Panc1 (cell line): ENCODE measurements around the gene GRPEL2. TPM values are rescaled to one million over a fixed set of nuclear protein-coding genes. Genes with fewer than 3 reads are reported as not detected.

Experiments used
- ATAC-seq: fragments of 200-7000 bp; cut with Tn5 transposase; 2 replicates; pipeline ENCODE4 v1.9.1; 2020; ENCODE audit warnings: mild to moderate bottlenecking, moderate library complexity
- BruUV-seq: library from RNA; stranded (reverse); fragments of 400-500 nt; replicated peaks from 2 replicates; lab custom pipeline; 2021; lab: Mats Ljungman, UMichigan
- CTCF ChIA-PET: fragments of 300-600 bp; sonication (Branson Sonifier 250); formaldehyde crosslinking; loops from one replicate; lab custom pipeline; 2022; ENCODE audit warnings: antibody characterized with exemption; lab: Charles Lee
- POLR2A ChIA-PET: fragments of 300-600 bp; sonication (Branson Sonifier 250); formaldehyde crosslinking; loops from one replicate; lab custom pipeline; 2022; ENCODE audit warnings: antibody characterized with exemption; lab: Charles Lee
- DNase-seq: peaks from one replicate; pipeline ENCODE4 v3.0.0-alpha.2; 2010; ENCODE audit warnings: low read depth, low spot score
- H3K27ac ChIP-seq: 2 replicates; pipeline ENCODE4 v1.5.1; 2011; ENCODE audit warnings: mild to moderate bottlenecking, low read length, inconsistent platforms
- H3K27me3 ChIP-seq: fragments of 200-500 bp; sonication (Bioruptor generic); 2 replicates; pipeline ENCODE4 v1.6.0; 2014; ENCODE audit warnings: low read length, inconsistent platforms; ENCODE audit not compliant: control insufficient read depth, insufficient read depth
- H3K36me3 ChIP-seq: fragments of 200-500 bp; sonication (Bioruptor generic); 2 replicates; pipeline ENCODE4 v1.5.1; 2014; ENCODE audit warnings: inconsistent platforms, mild to moderate bottlenecking, low read length, moderate library complexity; ENCODE audit not compliant: control insufficient read depth, insufficient read depth
- H3K4me1 ChIP-seq: 2 replicates; pipeline ENCODE4 v1.5.1; 2011; ENCODE audit warnings: inconsistent platforms, mild to moderate bottlenecking, low read length, moderate library complexity; ENCODE audit not compliant: control insufficient read depth, insufficient read depth
- H3K4me3 ChIP-seq, 2 experiments: 2 replicates each; pipeline ENCODE4 v1.5.1; 2011 to 2012; ENCODE audit warnings: low read depth in 2 of 2, low read length in 2 of 2, mild to moderate bottlenecking in 2 of 2, inconsistent platforms in 1 of 2, moderate library complexity in 1 of 2
- H3K9me3 ChIP-seq: fragments of 200-500 bp; sonication (Bioruptor generic); 2 replicates; pipeline ENCODE4 v1.5.1; 2014; ENCODE audit warnings: low read depth, mild to moderate bottlenecking, inconsistent platforms, low read length, moderate library complexity; ENCODE audit not compliant: control insufficient read depth, insufficient read depth
- POLR2AphosphoS5 ChIP-seq: IDR thresholded peaks from 2 replicates; pipeline ENCODE4 v1.6.1; 2012; ENCODE audit warnings: mild to moderate bottlenecking, low read depth, low read length, moderate library complexity
- SIN3A ChIP-seq: IDR thresholded peaks from 2 replicates; pipeline ENCODE4 v1.6.1; 2012; ENCODE audit warnings: low read depth, mild to moderate bottlenecking, low read length, moderate library complexity, borderline replicate concordance; ENCODE audit not compliant: insufficient read depth
- TCF7L2 ChIP-seq: IDR thresholded peaks from 2 replicates; pipeline ENCODE4 v1.6.1; 2011; ENCODE audit warnings: mild to moderate bottlenecking, low read depth, low read length, inconsistent platforms
- in situ Hi-C: cut with HindIII; loops from 2 replicates; pipeline ENCODE4 v1.10.0; 2016; ENCODE audit warnings: low sequenced_read_pairs, low pct_unique_long_range_greater_than_20kb
- intact Hi-C: fragments of 100-400 bp; cut with micrococcal nuclease; formaldehyde crosslinking; loops from one replicate; pipeline ENCODE4 v1.10.0; 2022; ENCODE audit not compliant: unreplicated experiment
- total RNA-seq: library from RNA; stranded (reverse); gene quantifications from one replicate; pipeline ENCODE4 v1.2.1, GENCODE V29; 2021; ENCODE audit not compliant: unreplicated experiment
- TF ChIP-seq, protein P1 (sequence below), 2 experiments: IDR thresholded peaks; 2 replicates each; pipeline ENCODE4 v1.6.1; 2011 to 2012; ENCODE audit warnings: low read depth in 2 of 2, control low read depth in 1 of 2, low read length in 1 of 2, mild to moderate bottlenecking in 1 of 2, moderate library complexity in 1 of 2; ENCODE audit not compliant: insufficient read depth in 1 of 2
- TF ChIP-seq, protein P2 (sequence below): fragments of 450-650 bp; IDR thresholded peaks from 2 replicates; pipeline ENCODE4 v1.5.1; 2017; ENCODE audit warnings: mild to moderate bottlenecking

Gene GRPEL2
- total RNA-seq, 1 experiment from 2014 or later: 30.1 TPM

DNA sequence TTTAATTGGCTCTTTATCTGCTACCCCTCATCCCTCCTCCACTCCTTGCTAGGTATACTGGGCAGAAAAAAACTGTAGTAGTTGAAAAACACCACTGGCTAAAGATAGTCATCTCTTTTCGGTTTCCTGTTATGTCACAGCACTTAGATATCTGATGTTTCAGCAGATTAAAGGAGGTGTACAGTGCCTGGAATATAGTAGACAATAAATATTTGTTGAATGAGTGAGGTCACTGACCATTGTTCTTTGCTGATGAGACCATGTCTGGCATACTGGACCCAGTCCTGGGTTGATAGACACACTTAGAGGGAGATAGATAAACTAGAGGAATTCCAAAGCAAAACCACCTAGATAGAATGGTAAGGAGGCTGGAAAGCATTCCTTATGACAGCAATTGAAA is 3.2 kb downstream of the GRPEL2 start:
- CTCF ChIA-PET: no interaction called here
- in situ Hi-C loops: no loop called here

DNA sequence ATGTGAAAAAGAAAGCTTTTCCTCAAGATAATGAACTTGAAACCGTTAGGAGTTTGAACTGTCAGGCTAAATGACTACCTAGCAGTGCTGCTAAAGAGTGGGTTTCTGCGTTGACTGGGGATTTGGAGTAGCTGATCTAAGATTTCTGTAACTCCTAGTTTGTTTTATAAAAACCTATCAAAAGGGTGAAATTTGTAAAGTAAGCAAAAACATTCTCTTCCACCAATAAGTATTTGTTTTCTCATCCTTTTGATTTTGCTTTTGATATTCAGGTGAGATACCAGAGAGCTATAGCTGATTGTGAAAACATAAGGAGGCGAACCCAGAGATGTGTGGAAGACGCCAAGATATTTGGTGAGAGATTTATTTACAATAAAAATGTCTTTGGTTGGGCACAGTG is 4.1 kb downstream of the GRPEL2 start:
- BruUV-seq: no TSS peak
- Histone ChIP-seq H3K4me1 (peaks cover 7% of the 10 kb centered on the region), H3K27me3 (no peaks in the 10 kb centered on the region), H3K27ac (no peak overlapping the region), H3K9me3 (no peaks in the 10 kb centered on the region), H3K4me3 (no peak overlapping the region), H3K36me3 (peaks cover 60% of the 10 kb centered on the region)
- DNase-seq (no peak), ATAC-seq (no peak)
- POLR2A ChIA-PET: no interaction called here
- CTCF ChIA-PET: no interaction called here
- no peak for TF ChIP-seq TCF7L2
- TF ChIP-seq, protein P1, sequence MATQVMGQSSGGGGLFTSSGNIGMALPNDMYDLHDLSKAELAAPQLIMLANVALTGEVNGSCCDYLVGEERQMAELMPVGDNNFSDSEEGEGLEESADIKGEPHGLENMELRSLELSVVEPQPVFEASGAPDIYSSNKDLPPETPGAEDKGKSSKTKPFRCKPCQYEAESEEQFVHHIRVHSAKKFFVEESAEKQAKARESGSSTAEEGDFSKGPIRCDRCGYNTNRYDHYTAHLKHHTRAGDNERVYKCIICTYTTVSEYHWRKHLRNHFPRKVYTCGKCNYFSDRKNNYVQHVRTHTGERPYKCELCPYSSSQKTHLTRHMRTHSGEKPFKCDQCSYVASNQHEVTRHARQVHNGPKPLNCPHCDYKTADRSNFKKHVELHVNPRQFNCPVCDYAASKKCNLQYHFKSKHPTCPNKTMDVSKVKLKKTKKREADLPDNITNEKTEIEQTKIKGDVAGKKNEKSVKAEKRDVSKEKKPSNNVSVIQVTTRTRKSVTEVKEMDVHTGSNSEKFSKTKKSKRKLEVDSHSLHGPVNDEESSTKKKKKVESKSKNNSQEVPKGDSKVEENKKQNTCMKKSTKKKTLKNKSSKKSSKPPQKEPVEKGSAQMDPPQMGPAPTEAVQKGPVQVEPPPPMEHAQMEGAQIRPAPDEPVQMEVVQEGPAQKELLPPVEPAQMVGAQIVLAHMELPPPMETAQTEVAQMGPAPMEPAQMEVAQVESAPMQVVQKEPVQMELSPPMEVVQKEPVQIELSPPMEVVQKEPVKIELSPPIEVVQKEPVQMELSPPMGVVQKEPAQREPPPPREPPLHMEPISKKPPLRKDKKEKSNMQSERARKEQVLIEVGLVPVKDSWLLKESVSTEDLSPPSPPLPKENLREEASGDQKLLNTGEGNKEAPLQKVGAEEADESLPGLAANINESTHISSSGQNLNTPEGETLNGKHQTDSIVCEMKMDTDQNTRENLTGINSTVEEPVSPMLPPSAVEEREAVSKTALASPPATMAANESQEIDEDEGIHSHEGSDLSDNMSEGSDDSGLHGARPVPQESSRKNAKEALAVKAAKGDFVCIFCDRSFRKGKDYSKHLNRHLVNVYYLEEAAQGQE (IDR thresholded peaks at IDR 0.05; ENCODE audit: insufficient read depth in 1 of 2, low read depth in 2 of 2, low read length in 1 of 2): no peak
- TF ChIP-seq, protein P2, sequence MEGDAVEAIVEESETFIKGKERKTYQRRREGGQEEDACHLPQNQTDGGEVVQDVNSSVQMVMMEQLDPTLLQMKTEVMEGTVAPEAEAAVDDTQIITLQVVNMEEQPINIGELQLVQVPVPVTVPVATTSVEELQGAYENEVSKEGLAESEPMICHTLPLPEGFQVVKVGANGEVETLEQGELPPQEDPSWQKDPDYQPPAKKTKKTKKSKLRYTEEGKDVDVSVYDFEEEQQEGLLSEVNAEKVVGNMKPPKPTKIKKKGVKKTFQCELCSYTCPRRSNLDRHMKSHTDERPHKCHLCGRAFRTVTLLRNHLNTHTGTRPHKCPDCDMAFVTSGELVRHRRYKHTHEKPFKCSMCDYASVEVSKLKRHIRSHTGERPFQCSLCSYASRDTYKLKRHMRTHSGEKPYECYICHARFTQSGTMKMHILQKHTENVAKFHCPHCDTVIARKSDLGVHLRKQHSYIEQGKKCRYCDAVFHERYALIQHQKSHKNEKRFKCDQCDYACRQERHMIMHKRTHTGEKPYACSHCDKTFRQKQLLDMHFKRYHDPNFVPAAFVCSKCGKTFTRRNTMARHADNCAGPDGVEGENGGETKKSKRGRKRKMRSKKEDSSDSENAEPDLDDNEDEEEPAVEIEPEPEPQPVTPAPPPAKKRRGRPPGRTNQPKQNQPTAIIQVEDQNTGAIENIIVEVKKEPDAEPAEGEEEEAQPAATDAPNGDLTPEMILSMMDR: no peak
- no peak for TF ChIP-seq POLR2AphosphoS5
- TF ChIP-seq SIN3A: no peak
- in situ Hi-C loops: no loop called here
- intact Hi-C loops: no loop called here

More for the DNA sequence above, 3.2 kb downstream of the GRPEL2 start:
- H3K27ac ChIP-seq: no peak overlapping the region
- BruUV-seq: no TSS peak
- no peak overlapping the region for H3K4me3 ChIP-seq
- DNase-seq (no peak), ATAC-seq (no peak)
- POLR2A ChIA-PET: no interaction called here
- intact Hi-C loops: no loop called here
- TF ChIP-seq SIN3A (no peak), TCF7L2 (no peak), POLR2AphosphoS5 (no peak)
- TF ChIP-seq, protein P1 (IDR thresholded peaks at IDR 0.05; ENCODE audit: insufficient read depth in 1 of 2, low read depth in 2 of 2, low read length in 1 of 2): no peak
- TF ChIP-seq, protein P2: no peak
- H3K36me3 ChIP-seq: peaks cover 54% of the 10 kb centered on the region
- H3K9me3 ChIP-seq: no peaks in the 10 kb centered on the region
- H3K27me3 ChIP-seq: no peaks in the 10 kb centered on the region
- H3K4me1 ChIP-seq: peaks cover 7% of the 10 kb centered on the region
